B cell (primary cell): Measurements from ENCODE around the gene FAM114A1. TPM values are rescaled to one million over a fixed set of nuclear protein-coding genes. Genes with fewer than 3 reads are reported as not detected.

ENCODE experiments used
- ATAC-seq: fragments of 200-7000 bp; cut with Tn5 transposase; one replicate; pipeline ENCODE4 v1.10.0; 2021; ENCODE audit warnings: low read depth, mild to moderate bottlenecking, moderate number of reproducible peaks, moderate library complexity
- CTCF ChIA-PET: fragments of 350-600 bp; sonication (Branson Sonifier 250); formaldehyde crosslinking; loops from one replicate; lab custom pipeline; 2021; ENCODE audit warnings: antibody characterized with exemption, inconsistent platforms; lab: Charles Lee
- POLR2A ChIA-PET: fragments of 350-600 bp; sonication (Branson Sonifier 250); formaldehyde crosslinking; loops from one replicate; lab custom pipeline; 2021; ENCODE audit warnings: antibody characterized with exemption; lab: Charles Lee
- DNase-seq: peaks from one replicate; pipeline ENCODE4 v3.0.0; 2013
- H2AFZ ChIP-seq: 2 replicates; pipeline ENCODE4 v1.6.1; 2012; ENCODE audit warnings: mild to moderate bottlenecking, low read depth, low read length; ENCODE audit not compliant: insufficient read depth, poor library complexity, severe bottlenecking
- H3K27ac ChIP-seq, 2 donors: 1 replicate in 1 of 2; 2 replicates in 1 of 2; pipeline ENCODE4 v1.5.1; 2012 to 2013; ENCODE audit warnings: low read length in 2 of 2, mild to moderate bottlenecking in 2 of 2, moderate library complexity in 1 of 2
- H3K27me3 ChIP-seq, 4 experiments: fragments of 200-600 bp in 1 of 4; sonication (generic) in 1 of 4; replicated peaks in 1 of 4; 1 replicate in 2 of 4; 2 replicates in 2 of 4; pipeline versions ENCODE4 v1.6.1 to v1.7.0; 2013 to 2016; ENCODE audit warnings: low read length in 3 of 4, mild to moderate bottlenecking in 2 of 4, mixed read lengths in 1 of 4, moderate library complexity in 1 of 4; ENCODE audit not compliant: insufficient read depth in 4 of 4, control insufficient read depth in 3 of 4; ENCODE audit errors: control extremely low read depth in 1 of 4
- H3K36me3 ChIP-seq, 2 experiments: replicated peaks in 1 of 2; 1 replicate in 1 of 2; 2 replicates in 1 of 2; pipeline versions ENCODE4 v1.6.1 to v1.7.1; 2013; ENCODE audit warnings: low read length in 1 of 2; ENCODE audit not compliant: insufficient read depth in 2 of 2, control insufficient read depth in 1 of 2; ENCODE audit errors: control extremely low read depth in 1 of 2, extremely low read depth in 1 of 2
- H3K4me1 ChIP-seq, 2 donors: fragments of 200-600 bp in 1 of 2; sonication (generic) in 1 of 2; 1 replicate in 1 of 2; 2 replicates in 1 of 2; pipeline versions ENCODE4 v1.5.1 to v1.6.1; 2013 to 2017; ENCODE audit warnings: low read length in 2 of 2; ENCODE audit not compliant: control insufficient read depth in 2 of 2, insufficient read depth in 2 of 2
- H3K4me2 ChIP-seq: replicated peaks from 2 replicates; pipeline ENCODE3; 2012; ENCODE audit warnings: mild to moderate bottlenecking, low read depth, low read length; ENCODE audit not compliant: poor library complexity, severe bottlenecking
- H3K4me3 ChIP-seq, 5 experiments: fragments of 200-600 bp in 1 of 5; sonication (generic) in 1 of 5; 1 replicate in 3 of 5; 2 replicates in 2 of 5; pipeline versions ENCODE4 v1.5.1 to v1.7.0; 2011 to 2016; ENCODE audit warnings: low read length in 4 of 5, mild to moderate bottlenecking in 4 of 5, low read depth in 2 of 5, control low read depth in 1 of 5, moderate library complexity in 1 of 5; ENCODE audit not compliant: insufficient read depth in 1 of 5; ENCODE audit errors: control extremely low read depth in 1 of 5, extremely low read depth in 1 of 5
- H3K79me2 ChIP-seq: fragments of 200-600 bp; sonication (generic); one replicate; pipeline ENCODE4 v1.6.0; 2016; ENCODE audit warnings: low read length; ENCODE audit not compliant: control insufficient read depth, insufficient read depth
- H3K9ac ChIP-seq: fragments of 200-600 bp; sonication (generic); 2 replicates; pipeline ENCODE4 v1.6.1; 2017; ENCODE audit warnings: mild to moderate bottlenecking, low read length, moderate library complexity
- H3K9me3 ChIP-seq, 3 donors: one replicate each; pipeline versions ENCODE4 v1.6.1 to v1.7.1; 2013; ENCODE audit warnings: low read length in 2 of 3; ENCODE audit not compliant: control insufficient read depth in 2 of 3, insufficient read depth in 1 of 3; ENCODE audit errors: control extremely low read depth in 1 of 3
- H4K20me1 ChIP-seq: 2 replicates; pipeline ENCODE4 v1.6.0; 2012; ENCODE audit warnings: mild to moderate bottlenecking, low read length; ENCODE audit not compliant: insufficient read depth, control insufficient read depth, poor library complexity, severe bottlenecking
- H3K27ac Mint-ChIP-seq: one replicate; pipeline ENCODE4 v1.8.0; 2021; ENCODE audit warnings: mixed read lengths
- H3K27me3 Mint-ChIP-seq: one replicate; pipeline ENCODE4 v1.8.0; 2021; ENCODE audit warnings: mixed read lengths
- H3K4me1 Mint-ChIP-seq: one replicate; pipeline ENCODE4 v1.8.0; 2021; ENCODE audit warnings: mixed read lengths
- H3K4me3 Mint-ChIP-seq: one replicate; pipeline ENCODE4 v1.8.0; 2021; ENCODE audit warnings: mixed read lengths
- H3K9me3 Mint-ChIP-seq: one replicate; pipeline ENCODE4 v1.8.0; 2022; ENCODE audit warnings: mixed read lengths; ENCODE audit not compliant: insufficient read depth
- EZH2 ChIP-seq: IDR thresholded peaks from 2 replicates; pipeline ENCODE4 v1.6.1; 2012; ENCODE audit warnings: borderline replicate concordance, low read depth, mild to moderate bottlenecking, moderate library complexity, low read length; ENCODE audit not compliant: insufficient read depth, poor library complexity, severe bottlenecking
- WGBS: methylation state at CpG from one replicate; pipeline ENCODE4 v1.1.5; 2013; ENCODE audit warnings: missing lambda C conversion rate; ENCODE audit not compliant: insufficient coverage; 5-methylcytosine and 5-hydroxymethylcytosine counted together
- intact Hi-C: fragments of 100-400 bp; cut with micrococcal nuclease; formaldehyde crosslinking; loops from one replicate; pipeline ENCODE4 v1.10.0; 2022
- polyA plus RNA-seq: library from polyadenylated mRNA; depleted of rRNA; stranded (reverse); fragments of >200 nt; gene quantifications from 2 replicates; pipeline ENCODE4 v1.2.3, GENCODE V29; 2012
- total RNA-seq, 2 donors: library from RNA; stranded (reverse); fragments of 120-200 nt in 1 of 2; gene quantifications; 1 replicate in 1 of 2; 2 replicates in 1 of 2; pipeline versions ENCODE4 v1.2.3 to v1.2.4, GENCODE V29; 2013 to 2022
- TF ChIP-seq, protein P1 (sequence below): fragments of 200-600 bp; IDR thresholded peaks from one replicate; pipeline ENCODE4 v1.8.0; 2022; ENCODE audit warnings: antibody characterized with exemption, mild to moderate bottlenecking

Gene FAM114A1
- total and polyA plus RNA-seq, 2 donors (not counting 1 experiment from before 2014, with no cell fraction given): 0.30 to 2.9 TPM

DNA sequence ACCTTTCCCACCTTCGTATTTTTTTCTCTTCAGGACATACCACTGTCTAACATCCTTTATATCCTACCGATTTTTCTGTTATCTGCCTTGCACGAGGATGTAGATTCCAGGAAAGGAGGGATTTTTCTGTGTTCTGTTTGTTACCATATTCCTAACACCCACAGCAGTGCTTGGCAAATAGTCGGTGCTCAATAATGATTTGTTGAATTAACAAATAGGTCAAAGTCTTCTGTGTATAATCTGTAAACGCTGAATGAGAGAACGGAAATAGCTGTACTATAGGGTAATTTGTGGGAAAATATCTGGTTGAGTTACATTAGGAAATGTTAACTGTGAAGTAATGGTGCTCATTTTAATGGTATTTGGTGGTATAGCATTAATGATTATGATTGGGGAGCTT lies 83.1 kb downstream of the FAM114A1 start:
- no peak overlapping the region for H3K9ac ChIP-seq
- no peaks in the 10 kb centered on the region for H3K36me3 ChIP-seq
- no peak overlapping the region for H3K4me3 ChIP-seq
- H3K27ac ChIP-seq: no peak overlapping the region
- no peak for DNase-seq
- ChIA-PET POLR2A (no interaction called here), CTCF (interaction anchor here (0.9 kb wide), 1 partner anchor 184 kb away, joined by 3 read pairs; no protein-coding TSS in a partner anchor)
- H3K4me2 ChIP-seq: no peak overlapping the region
- Mint-ChIP-seq H3K9me3 (no peaks in the 10 kb centered on the region), H3K4me1 (peaks cover 9% of the 10 kb centered on the region), H3K27me3 (no peaks in the 10 kb centered on the region), H3K27ac (no peak overlapping the region), H3K4me3 (no peak overlapping the region)
- no peaks in the 10 kb centered on the region for H3K9me3 ChIP-seq
- intact Hi-C loops: no loop called here
- no peaks in the 10 kb centered on the region for H4K20me1 ChIP-seq
- H3K27me3 ChIP-seq: no peaks in the 10 kb centered on the region
- H3K4me1 ChIP-seq: peaks cover 2 to 5% of the 10 kb centered on the region in 2 donors
- TF ChIP-seq, protein P1, sequence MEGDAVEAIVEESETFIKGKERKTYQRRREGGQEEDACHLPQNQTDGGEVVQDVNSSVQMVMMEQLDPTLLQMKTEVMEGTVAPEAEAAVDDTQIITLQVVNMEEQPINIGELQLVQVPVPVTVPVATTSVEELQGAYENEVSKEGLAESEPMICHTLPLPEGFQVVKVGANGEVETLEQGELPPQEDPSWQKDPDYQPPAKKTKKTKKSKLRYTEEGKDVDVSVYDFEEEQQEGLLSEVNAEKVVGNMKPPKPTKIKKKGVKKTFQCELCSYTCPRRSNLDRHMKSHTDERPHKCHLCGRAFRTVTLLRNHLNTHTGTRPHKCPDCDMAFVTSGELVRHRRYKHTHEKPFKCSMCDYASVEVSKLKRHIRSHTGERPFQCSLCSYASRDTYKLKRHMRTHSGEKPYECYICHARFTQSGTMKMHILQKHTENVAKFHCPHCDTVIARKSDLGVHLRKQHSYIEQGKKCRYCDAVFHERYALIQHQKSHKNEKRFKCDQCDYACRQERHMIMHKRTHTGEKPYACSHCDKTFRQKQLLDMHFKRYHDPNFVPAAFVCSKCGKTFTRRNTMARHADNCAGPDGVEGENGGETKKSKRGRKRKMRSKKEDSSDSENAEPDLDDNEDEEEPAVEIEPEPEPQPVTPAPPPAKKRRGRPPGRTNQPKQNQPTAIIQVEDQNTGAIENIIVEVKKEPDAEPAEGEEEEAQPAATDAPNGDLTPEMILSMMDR: no peak
- TF ChIP-seq EZH2: no peak
- H2AFZ ChIP-seq: no peak overlapping the region
- H3K79me2 ChIP-seq: no peaks in the 10 kb centered on the region
- ATAC-seq: no peak
- 94% methylated on average over 2 of the region's 6 CpGs for WGBS

GRCh38 chr4:38951598-38951997 lies 84.0 kb downstream of the FAM114A1 start:
- TF ChIP-seq, protein P1: no peak
- TF ChIP-seq EZH2: no peak
- Mint-ChIP-seq H3K4me1 (peaks cover 9% of the 10 kb centered on the region), H3K27ac (no peak overlapping the region), H3K27me3 (no peaks in the 10 kb centered on the region), H3K4me3 (no peak overlapping the region), H3K9me3 (no peaks in the 10 kb centered on the region)
- no peaks in the 10 kb centered on the region for H3K36me3 ChIP-seq
- no peak overlapping the region for H3K27ac ChIP-seq
- H3K9me3 ChIP-seq: no peaks in the 10 kb centered on the region
- DNase-seq: no peak
- POLR2A ChIA-PET: no interaction called here
- no peak overlapping the region for H3K9ac ChIP-seq
- peaks cover 2 to 5% of the 10 kb centered on the region in 2 donors for H3K4me1 ChIP-seq
- no peak overlapping the region for H3K4me2 ChIP-seq
- no peak for ATAC-seq
- no peak overlapping the region for H3K4me3 ChIP-seq
- intact Hi-C loops: no loop called here
- WGBS: no CpG with 5 or more reads among the region's 2 CpGs
- no peaks in the 10 kb centered on the region for H4K20me1 ChIP-seq
- CTCF ChIA-PET: no interaction called here
- no peak overlapping the region for H2AFZ ChIP-seq
- no peaks in the 10 kb centered on the region for H3K79me2 ChIP-seq
- H3K27me3 ChIP-seq: no peaks in the 10 kb centered on the region
